Hepatocyte (in vitro differentiated cells): ENCODE measurements around the gene PTPN3. TPM values are rescaled to one million over a fixed set of nuclear protein-coding genes. Genes with fewer than 3 reads are reported as not detected.

Experiments
- DNase-seq: peaks from one replicate; pipeline ENCODE4 v3.0.0-alpha.2; 2016; ENCODE audit warnings: low spot score
- H2AFZ ChIP-seq: fragments of 200-600 bp; sonication (generic); 2 replicates; pipeline ENCODE4 v1.6.0; 2016; ENCODE audit warnings: antibody characterized with exemption, mild to moderate bottlenecking
- H3K27ac ChIP-seq: fragments of 200-600 bp; sonication (generic); 2 replicates; pipeline ENCODE4 v1.5.1; 2016; ENCODE audit warnings: mild to moderate bottlenecking
- H3K27me3 ChIP-seq: fragments of 200-600 bp; sonication (generic); 2 replicates; pipeline ENCODE4 v1.6.1; 2016
- H3K36me3 ChIP-seq: fragments of 200-600 bp; sonication (generic); replicated peaks from 2 replicates; pipeline ENCODE4 v1.5.1; 2016; ENCODE audit warnings: low read depth; ENCODE audit not compliant: insufficient read depth
- H3K4me1 ChIP-seq: fragments of 200-600 bp; sonication (generic); 2 replicates; pipeline ENCODE4 v1.5.1; 2016; ENCODE audit warnings: mild to moderate bottlenecking, moderate library complexity; ENCODE audit not compliant: insufficient read depth
- H3K4me2 ChIP-seq: fragments of 200-600 bp; sonication (generic); 2 replicates; pipeline ENCODE4 v1.6.0; 2016
- H3K4me3 ChIP-seq: fragments of 200-600 bp; sonication (generic); 2 replicates; pipeline ENCODE4 v1.5.1; 2016; ENCODE audit warnings: mild to moderate bottlenecking
- H3K79me2 ChIP-seq: fragments of 200-600 bp; sonication (generic); 2 replicates; pipeline ENCODE4 v1.6.0; 2017; ENCODE audit warnings: mild to moderate bottlenecking
- H3K9me2 ChIP-seq: fragments of 200-600 bp; sonication (generic); replicated peaks from 2 replicates; pipeline ENCODE4 v1.6.0; 2017; ENCODE audit warnings: mild to moderate bottlenecking; ENCODE audit not compliant: insufficient read depth
- H3K9me3 ChIP-seq: fragments of 200-600 bp; sonication (generic); 2 replicates; pipeline ENCODE4 v1.5.1; 2016; ENCODE audit warnings: low read depth, mild to moderate bottlenecking
- H4K20me1 ChIP-seq: fragments of 200-600 bp; sonication (generic); 2 replicates; pipeline ENCODE4 v1.6.0; 2016; ENCODE audit warnings: mild to moderate bottlenecking; ENCODE audit not compliant: insufficient read depth, poor library complexity, severe bottlenecking
- CTCF ChIP-seq: fragments of 200-600 bp; sonication (generic); IDR thresholded peaks from 2 replicates; pipeline ENCODE4 v1.5.1; 2016; ENCODE audit warnings: antibody characterized with exemption, mild to moderate bottlenecking; ENCODE audit not compliant: poor library complexity
- EZH2 ChIP-seq: fragments of 200-600 bp; sonication (generic); IDR thresholded peaks from 2 replicates; pipeline ENCODE4 v1.6.1; 2016; ENCODE audit warnings: antibody characterized with exemption, mild to moderate bottlenecking, borderline replicate concordance
- EZH2phosphoT487 ChIP-seq: fragments of 200-600 bp; sonication (generic); IDR thresholded peaks from one replicate; pipeline ENCODE4 v1.6.1; 2018; ENCODE audit warnings: antibody characterized with exemption, mild to moderate bottlenecking, low read depth, moderate library complexity; ENCODE audit not compliant: unreplicated experiment, severe bottlenecking
- WGBS: methylation state at CpG from one replicate; pipeline ENCODE4 v1.1.6; 2016; ENCODE audit warnings: low lambda C conversion rate; ENCODE audit errors: missing lambda C conversion rate; 5-methylcytosine and 5-hydroxymethylcytosine counted together
- polyA plus RNA-seq: library from polyadenylated mRNA; unstranded; fragments of >200 nt; fragmentation: Nextera tagmentation; extraction: Ambion mirVana; gene quantifications from 2 replicates; pipeline ENCODE4 v1.2.1, GENCODE V29; 2016
- total RNA-seq: library from RNA; depleted of rRNA; stranded (reverse); fragments of >200 nt; gene quantifications from 2 replicates; pipeline ENCODE4 v1.2.3, GENCODE V29; 2014

Gene PTPN3
- total and polyA plus RNA-seq, 2 experiments from 2014 or later = 4.4 to 12.1 TPM

GRCh38 chr9:109399258-109399767 lies 98.8 kb downstream of the PTPN3 start:
- no peaks in the 10 kb centered on the region for H3K4me1 ChIP-seq
- WGBS = 91% methylated on average over 6 of the region's 6 CpGs
- no peak overlapping the region for H2AFZ ChIP-seq
- no peaks in the 10 kb centered on the region for H3K79me2 ChIP-seq
- no peaks in the 10 kb centered on the region for H3K9me3 ChIP-seq
- no peaks in the 10 kb centered on the region for H3K27me3 ChIP-seq
- H3K4me2 ChIP-seq = no peak overlapping the region
- DNase-seq = no peak
- no peaks in the 10 kb centered on the region for H3K9me2 ChIP-seq
- H3K27ac ChIP-seq = no peak overlapping the region
- no peaks in the 10 kb centered on the region for H4K20me1 ChIP-seq
- no peak overlapping the region for H3K4me3 ChIP-seq
- TF ChIP-seq CTCF = no peak
- no peak for TF ChIP-seq EZH2phosphoT487
- no peak for TF ChIP-seq EZH2
- H3K36me3 ChIP-seq = no peaks in the 10 kb centered on the region

- Histone ChIP-seq H3K27ac (no peak overlapping the region), H3K4me3 (no peak overlapping the region), H3K4me2 (no peak overlapping the region), H2AFZ (no peak overlapping the region), H3K36me3 (no peaks in the 10 kb centered on the region), H3K79me2 (no peaks in the 10 kb centered on the region), H3K4me1 (no peaks in the 10 kb centered on the region), H3K9me2 (no peaks in the 10 kb centered on the region), H4K20me1 (no peaks in the 10 kb centered on the region), H3K27me3 (no peaks in the 10 kb centered on the region), H3K9me3 (no peaks in the 10 kb centered on the region)
- no peak for TF ChIP-seq CTCF
- no peak for TF ChIP-seq EZH2
- TF ChIP-seq EZH2phosphoT487 = no peak
- WGBS = 72% methylated on average over 10 of the region's 10 CpGs
- no peak for DNase-seq
These were observed 106.9 kb downstream of the PTPN3 start for GRCh38 chr9:109391176-109391575.

- no peaks in the 10 kb centered on the region for H3K9me3 ChIP-seq
- no peak overlapping the region for H3K4me2 ChIP-seq
- H2AFZ ChIP-seq = no peak overlapping the region
- H3K4me3 ChIP-seq = no peak overlapping the region
- no peak overlapping the region for H3K27ac ChIP-seq
- TF ChIP-seq EZH2phosphoT487 (no peak), EZH2 (no peak)
- no peaks in the 10 kb centered on the region for H4K20me1 ChIP-seq
- H3K79me2 ChIP-seq = no peaks in the 10 kb centered on the region
- no peaks in the 10 kb centered on the region for H3K36me3 ChIP-seq
- no peaks in the 10 kb centered on the region for H3K9me2 ChIP-seq
- no peaks in the 10 kb centered on the region for H3K4me1 ChIP-seq
- WGBS = 97% methylated on average over 6 of the region's 6 CpGs
- H3K27me3 ChIP-seq = no peaks in the 10 kb centered on the region
- DNase-seq = no peak
These were observed 110.3 kb downstream of the PTPN3 start for GRCh38 chr9:109387856-109388255.

GRCh38 chr9:109387206-109387605 lies 110.9 kb downstream of the PTPN3 start:
- 35% methylated on average over 3 of the region's 3 CpGs for WGBS
- Histone ChIP-seq H3K9me3 (no peaks in the 10 kb centered on the region), H3K4me3 (no peak overlapping the region), H3K27ac (no peak overlapping the region), H3K36me3 (no peaks in the 10 kb centered on the region), H3K4me1 (no peaks in the 10 kb centered on the region), H3K9me2 (no peaks in the 10 kb centered on the region), H3K4me2 (no peak overlapping the region), H3K27me3 (no peaks in the 10 kb centered on the region), H2AFZ (no peak overlapping the region), H4K20me1 (no peaks in the 10 kb centered on the region), H3K79me2 (no peaks in the 10 kb centered on the region)
- TF ChIP-seq EZH2phosphoT487 = no peak
- no peak for TF ChIP-seq CTCF
- peak; percentile 31 for DNase-seq
